HG02973 (cell line): Measurements from ENCODE around the gene LGALS3BP.

Experiments used
- ATAC-seq: cut with Tn5 transposase; IDR thresholded peaks from one replicate; pipeline ENCODE4 v1.9.1; 2021; ENCODE audit warnings: moderate library complexity; ENCODE audit not compliant: unreplicated experiment

The LGALS3BP gene

DNA sequence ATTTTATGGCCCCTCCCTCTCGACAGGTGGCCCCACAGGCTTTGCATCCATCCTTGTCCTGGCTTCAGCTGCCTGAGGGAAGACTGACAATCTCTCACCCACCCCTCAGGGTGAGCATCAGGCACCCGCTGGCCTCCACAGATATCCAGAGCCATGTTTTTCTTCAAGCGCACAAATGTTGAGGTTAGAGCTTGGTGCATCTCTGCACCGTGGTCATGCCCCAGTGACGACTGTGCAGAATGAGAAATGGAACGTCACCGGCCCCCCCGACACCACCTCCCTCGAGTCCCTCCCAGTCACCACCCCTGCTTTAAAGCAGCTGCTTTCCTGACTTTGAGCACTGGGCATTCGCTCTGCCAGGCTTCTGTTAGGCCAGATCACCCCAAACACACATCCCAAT lies 34.8 kb downstream of the LGALS3BP start:
- no peak for ATAC-seq

DNA sequence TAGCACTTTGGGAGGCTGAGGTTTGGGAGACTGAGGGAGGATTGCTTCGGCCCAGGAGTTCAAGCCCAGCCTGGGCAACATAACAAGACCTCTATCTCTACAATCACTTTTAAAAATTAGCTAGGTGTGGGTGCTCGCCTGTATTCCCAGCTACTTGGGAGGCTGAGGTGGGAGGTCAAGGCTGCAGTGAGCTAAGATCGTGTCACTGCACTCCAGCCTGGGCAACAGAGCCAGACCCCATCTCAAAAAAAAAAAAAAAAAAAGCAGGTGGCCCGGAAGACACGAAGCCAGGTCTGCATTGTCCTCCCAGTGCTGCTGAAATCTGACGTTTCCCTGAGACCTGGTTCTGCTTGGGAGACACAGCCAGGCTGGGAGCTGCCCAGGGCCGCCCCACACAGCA lies 35.7 kb downstream of the LGALS3BP start:
- no peak for ATAC-seq

DNA sequence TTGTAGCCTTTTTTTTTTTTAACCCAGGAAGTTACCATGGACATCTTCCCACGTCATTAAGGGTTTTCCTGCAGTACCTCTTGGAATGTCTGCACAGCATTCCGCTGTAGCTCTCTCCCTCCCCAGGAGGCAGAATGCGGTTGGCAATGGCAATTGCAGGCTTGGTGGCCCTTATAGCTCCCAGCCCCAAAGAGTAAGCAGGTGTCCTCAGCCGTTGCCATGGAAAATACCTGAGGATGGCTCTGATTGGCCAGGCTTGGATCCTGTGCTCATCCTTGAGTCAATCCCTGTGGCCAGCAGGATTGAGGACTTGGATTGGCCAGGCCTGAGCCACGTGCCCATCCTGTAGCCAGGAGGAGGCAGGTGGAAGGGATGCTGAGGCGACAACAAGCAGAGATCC lies 39.0 kb downstream of the LGALS3BP start:
- ATAC-seq = no peak

DNA sequence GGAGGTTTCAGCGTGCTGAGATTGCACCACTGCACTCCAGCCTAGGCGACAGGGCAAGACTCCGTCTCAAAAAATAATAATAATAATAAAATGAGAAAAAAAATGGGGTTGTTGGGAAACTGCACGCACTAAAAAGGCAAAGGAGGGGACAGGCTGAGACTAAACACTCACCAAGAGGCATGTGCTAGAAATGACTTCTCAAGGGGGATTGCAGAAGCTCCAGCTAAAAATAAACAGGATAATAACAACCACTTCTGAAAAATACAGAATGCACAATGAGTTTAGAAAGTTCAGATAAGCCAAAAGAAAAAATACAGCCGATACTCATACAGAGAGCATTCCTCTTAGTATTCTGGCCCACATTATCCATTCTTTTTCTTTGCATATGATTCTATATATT lies 39.5 kb downstream of the LGALS3BP start:
- ATAC-seq = no peak

DNA sequence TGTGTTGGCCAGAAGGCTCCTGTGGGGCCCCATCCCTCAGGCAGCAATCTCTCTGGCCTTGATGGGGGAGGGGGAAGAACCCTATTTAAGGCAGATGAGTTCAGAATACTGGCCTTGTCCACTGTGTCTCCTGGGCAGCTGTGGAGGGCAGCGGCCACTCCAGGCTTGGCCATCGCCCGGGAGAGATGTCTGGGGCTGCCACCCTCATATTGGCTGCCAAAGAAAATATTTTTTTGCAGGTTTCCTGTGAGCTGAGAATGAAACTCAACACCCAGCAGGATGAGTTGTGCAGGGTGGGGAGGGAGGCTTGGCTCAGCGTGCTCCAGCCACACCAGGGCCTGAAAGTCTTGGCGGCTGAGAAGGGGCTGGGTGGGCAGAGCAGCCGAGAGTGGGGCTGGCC lies 40.1 kb downstream of the LGALS3BP start:
- no peak for ATAC-seq

DNA sequence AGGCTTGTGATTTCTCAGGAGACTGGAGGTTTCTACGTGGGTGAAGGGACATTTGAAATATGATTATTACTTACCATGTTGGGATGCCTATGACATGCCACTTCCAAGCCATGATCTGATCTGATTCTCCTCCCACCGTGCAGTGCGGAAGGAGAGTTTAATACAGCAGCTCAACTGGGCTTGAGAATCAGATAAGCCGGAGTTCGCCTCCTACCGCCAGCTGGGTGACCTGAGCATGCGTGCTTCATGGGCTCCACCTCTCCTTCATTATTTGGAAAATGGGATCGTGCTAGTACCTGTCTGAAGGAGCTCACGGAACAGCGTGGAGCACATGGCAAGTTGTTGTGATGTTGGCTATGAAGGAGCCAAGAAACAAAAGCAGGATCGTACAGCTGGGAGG lies 42.2 kb downstream of the LGALS3BP start:
- ATAC-seq = no peak

DNA sequence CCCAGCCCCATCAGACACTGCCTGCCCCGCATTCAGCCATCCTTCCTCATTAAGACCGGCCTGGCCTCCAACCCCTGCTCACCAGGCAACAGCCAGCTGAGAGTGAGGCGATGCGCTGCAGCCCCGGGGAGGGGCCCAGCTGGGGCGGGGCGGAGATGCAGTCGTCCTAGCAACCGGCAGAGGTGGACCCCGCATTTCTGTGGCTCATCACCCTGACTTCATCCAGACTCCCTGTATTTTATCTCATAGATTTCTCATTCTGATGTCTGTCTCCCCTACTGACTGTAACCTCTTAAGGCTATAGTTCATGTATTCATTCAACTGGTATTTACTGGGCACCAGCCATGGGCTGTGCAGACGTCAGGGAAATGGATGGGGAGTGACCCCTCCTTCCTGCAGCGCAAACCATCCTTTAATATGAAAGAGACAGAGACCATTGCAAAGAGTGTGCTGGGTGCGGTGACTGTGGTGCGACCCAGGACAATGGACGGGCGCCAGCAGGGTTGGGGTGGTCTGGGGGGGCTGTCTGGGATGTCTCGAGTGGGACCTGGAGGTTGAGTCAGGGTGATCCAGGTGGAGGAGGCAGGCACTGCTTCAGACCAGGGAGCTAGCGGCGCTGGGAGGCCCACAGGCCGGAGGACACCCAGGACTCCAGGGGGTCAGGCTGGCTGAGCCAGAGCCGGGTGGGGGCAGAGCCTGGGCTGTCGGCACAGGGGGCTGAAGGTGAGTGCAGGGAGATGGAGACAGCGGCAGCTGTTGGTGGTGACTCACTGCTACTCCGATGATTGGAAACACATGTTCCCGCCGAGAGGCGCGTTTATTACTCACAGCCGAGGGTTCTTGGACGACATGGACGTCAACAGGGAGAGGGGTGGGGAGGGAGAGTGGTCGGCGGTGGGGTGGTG lies 44.1 kb downstream of the LGALS3BP start:
- ATAC-seq = no peak

DNA sequence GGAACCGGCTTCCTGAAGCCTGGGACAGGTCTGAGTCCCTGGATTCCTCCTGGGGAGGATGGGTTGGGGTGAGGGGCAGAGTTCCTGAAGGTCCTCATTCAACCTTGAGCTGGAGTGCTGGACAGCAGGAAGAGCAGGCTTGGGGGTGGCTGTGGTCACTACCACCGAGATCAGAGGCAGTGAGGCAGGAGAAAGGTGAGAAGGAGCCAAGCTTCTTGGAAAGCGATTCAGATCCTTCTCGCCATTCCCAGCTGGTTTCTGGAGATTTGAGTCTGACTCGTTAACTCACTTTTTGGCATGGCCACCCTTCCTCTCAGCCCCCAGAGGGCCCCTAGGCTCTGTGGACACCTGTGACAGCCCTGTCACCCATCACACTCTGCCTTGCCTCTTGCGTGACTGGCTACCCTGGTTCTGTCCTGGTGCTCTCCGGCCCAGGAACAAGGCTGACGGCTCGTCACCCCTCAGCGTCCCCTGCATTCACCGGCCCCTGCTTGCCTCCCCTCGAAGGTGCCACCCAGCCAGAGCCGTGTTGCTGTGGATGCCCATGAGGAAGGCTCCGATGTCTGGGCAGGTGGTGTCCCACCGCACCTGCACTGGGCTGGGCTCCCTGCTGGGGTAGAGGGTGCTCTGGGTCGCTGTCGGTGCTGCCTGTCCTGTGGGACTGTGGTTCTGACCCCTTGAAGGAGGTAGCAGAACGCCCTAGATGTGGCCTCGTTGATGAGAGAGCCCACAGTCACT lies 44.9 kb downstream of the LGALS3BP start:
- no peak for ATAC-seq

DNA sequence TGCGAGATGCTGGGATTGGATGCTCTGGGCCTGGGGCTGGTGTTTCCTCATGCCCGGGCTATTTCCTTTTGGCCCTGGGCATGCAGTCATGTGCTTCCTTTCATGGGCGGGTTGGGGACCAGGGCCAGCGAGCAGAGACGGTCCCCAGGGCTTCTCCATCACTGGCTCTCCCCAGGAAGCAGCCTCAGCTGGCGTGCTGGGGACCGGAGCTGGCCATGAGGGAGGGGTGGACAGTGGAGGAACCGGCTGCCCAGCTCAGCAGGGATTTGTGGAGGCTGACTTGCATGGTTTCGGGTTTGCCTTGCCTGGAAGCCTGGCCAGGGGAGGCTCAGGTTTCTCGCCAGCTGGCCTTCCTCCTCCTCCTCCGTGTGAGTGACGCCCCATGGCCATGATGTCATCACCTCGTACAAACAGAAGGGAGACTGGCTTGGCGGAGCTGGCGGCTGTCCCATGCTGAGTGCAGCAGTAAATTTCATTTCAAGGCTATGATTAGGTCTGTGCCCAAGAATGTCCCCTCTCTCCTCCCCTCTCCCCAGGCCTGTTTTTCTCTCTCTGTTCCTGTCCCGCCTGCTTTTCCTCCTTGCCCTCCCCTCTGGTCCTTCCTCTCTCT lies 45.7 kb downstream of the LGALS3BP start:
- ATAC-seq = no peak

DNA sequence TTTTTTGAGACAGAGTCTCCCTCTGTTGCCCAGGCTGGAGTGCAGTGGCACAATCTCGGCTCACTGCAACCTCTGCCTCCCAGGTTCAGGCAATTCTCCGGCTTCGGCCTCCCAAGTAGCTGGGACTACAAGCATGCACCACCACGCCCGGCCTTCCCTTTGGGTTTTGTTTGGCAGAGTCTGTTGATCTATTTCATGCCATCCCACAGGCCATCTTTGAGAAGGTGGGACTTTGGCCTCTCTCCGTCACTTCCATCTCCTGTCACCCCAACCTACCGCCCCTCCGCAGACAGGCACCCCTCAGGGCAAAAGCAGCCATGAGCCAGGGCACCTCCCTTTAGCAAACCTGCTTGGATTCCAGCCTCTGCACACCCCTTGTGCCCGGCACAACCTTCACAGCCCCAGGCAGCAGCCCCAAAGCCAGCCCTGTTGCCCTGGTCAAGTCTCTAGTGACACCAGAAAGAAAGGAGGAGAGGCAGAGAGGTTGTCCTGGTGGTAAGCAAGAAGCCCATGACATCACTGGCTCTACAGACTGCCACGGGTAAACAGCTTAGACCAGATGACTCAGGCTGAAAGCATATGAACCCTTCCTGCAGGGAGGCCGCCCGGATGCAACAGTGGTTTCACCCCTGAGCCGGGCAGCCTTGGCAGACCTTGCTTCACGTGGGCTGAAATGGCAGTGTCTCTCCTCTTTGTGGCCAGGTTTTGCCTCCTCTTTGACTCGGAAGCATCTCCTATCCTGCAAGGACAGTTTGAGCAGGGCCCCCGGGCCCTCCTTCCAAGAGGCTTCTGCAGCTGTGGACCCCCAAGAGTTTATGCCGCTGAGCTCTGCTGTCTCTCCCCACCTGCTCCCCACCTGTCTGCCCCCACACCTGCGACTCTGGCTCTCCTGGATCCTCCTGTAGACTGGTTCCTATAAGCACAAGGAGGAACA lies 46.4 kb downstream of the LGALS3BP start:
- no peak for ATAC-seq

DNA sequence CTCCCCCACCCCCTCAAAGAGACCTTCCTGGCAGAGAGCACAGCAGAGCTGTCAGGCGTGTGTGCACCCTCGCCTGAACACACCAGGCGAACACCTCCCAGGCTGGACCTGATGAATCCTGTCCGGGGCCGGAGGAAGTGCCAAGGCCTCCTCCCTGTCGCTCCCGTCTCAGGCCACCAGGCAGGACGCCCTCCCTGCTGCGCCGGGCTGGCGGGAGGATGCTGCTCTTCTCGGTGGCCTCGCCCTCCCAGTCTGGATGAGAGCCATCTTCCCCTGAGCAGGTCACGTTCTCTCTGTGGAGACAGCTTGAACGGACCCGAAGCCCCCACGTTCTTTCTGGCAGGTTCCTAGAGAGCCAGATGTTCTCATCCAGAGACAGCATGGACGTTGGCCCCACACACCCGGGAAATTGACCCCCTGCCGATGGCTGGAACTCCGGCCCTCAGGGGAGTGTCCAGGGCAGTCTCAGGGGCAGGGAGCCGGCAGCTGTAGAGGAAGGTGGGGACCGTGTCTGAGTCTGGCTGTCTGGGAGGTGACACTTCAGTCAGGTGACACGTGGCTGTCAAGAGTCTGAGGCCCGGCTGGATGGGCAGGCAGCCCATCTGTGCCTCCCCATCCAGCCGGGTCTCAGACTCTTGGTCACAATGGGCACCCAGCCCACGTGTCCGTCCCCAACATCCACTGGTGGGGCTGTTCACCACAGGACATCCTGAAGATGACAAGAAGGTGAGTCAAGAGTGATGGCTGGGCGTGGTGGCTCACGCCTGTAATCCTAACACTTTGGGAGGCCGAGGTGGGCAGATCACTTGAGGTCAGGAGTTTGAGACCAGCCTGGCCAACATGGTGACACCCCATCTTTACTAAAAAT lies 49.6 kb downstream of the LGALS3BP start:
- no peak for ATAC-seq

DNA sequence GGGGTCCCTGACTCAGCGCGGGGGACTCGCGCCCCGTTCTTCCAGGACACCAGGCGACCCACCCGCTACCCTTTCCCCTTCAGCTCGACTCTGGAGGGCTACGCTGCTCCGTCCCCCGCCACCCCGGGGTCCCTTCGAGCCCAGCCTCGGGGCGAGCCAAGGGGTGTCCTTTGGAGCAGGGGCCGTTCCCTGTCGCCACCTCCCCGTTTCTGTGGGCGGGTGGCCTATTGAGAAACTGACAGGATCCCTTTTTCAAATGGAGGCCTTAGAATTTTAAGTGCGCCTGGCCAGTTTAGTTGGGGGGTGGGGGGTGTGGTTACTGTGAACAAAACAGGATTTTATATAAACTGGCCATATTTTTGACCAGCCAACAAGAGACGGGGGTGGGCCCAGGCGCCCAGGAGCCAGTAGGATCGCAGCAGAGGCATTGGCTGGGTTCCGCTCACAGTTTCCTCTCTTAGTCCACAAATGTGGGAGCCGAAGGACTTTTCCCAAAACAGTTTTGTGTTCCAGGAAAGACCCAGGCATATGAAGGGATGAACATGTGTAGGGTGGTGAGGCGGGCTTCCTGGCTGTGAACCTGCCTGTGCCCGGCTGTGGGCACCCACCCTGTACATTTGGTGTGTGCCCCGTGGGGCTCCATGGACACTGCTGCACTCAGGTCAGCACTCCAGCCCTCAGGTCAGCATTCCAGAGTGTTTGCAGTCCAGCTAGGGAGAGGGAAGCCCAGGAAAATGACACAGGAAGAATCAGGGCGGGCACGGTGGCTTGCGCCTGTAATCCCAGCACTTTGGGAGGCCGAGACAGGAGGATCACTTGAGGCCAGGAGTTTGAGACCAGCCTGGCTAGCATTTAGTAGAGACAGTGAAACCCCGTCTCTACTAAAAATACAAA lies 53.8 kb downstream of the LGALS3BP start:
- no peak for ATAC-seq

DNA sequence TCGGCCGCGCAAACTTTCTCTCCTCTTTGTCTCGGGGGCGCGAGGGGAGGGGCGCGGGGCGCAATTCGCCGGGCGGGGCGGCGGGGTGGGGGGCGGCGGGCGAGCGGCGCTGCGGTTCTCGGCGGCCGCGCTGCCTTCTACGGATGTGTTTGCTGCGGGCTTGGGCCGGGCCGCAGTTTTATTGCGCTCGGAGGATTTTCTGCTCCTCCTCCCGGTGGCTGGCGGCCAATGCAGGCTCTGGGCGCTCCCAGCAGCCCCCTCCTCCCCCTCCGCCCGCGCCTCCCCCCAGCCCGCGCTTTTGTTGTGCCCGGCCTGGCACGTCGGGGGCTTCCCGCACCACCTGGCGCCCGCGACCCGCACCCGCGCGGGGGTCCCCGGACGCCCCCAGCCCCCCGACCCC lies 54.5 kb downstream of the LGALS3BP start, which contains the start of gene TIMP2:
Gene TIMP2 (minus strand): TSS at position 154 of the 400 bp plus-strand sequence. CDS start 299 bp downstream, outside the sequence.
- ATAC-seq = no peak

DNA sequence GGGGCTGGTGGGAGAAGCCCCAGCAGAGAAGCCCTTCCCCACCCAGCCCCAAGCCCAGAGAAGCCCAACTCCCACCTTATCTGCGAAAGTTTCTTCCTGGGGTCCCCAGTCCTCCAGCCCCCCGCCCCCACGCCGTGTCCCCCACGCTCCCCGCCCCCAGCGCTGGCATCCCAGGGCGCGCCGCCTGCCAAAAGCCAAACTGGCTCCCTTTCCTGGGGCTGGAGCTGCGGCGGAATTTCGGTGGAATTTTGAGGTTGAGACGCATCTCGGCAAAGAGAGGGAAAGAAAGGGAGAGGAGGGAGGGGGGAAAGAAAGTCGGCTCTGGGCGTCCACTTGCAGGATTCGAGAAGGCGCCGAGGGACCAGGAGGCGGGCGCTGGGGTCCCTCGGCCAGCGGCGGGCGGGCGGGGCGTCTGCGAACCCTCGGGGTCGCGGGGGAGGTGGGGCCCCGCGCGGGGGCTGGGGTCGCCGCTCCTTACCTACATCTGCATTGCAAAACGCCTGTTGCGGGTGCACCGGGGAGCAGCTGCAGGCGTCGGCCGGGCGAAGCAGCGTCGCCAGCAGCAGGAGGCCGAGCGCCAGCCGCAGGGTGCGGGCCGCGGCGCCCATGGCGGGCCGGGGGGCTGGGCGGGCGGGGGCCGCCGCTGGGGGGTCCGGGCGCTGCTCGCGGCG lies 55.1 kb downstream of the LGALS3BP start:
- ATAC-seq = no peak

DNA sequence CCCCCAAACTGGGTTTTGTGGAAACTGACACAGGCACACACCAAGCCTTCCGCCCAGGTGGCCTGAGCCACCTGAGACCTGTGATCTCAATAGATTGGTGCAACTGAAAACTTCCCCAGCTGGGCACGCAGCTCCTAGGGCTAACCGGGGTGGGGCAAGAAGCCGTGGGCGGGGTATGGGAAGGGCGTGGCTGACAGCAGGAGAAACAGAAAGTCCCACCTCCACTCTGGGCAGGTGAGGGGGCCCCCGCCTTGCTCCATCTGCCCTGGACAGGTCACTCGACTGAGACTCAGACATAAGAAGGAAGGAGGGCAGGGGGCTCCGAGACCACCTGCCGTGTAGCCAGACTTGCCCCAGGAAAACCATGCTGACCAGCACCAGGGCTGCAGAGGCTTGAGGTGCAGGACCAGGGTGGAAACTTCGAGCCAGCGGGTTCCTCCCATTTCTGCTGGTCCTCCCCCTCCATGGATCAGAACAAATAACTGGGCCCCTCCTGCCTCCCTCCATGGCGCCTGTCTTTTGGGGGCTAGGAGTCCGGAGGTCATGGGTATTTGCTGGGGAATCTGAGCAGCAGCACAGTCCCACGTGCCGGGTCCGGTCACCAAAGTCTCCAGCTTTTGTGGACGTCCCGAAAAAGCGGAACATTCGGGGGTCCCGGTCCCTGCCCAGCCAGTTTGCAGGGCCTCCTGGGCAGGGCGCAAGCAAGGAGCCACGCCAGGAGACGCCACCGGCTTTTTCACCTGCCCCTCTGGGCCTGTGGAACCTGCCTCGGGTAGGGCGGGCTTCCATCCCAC lies 55.9 kb downstream of the LGALS3BP start:
- no peak for ATAC-seq

DNA sequence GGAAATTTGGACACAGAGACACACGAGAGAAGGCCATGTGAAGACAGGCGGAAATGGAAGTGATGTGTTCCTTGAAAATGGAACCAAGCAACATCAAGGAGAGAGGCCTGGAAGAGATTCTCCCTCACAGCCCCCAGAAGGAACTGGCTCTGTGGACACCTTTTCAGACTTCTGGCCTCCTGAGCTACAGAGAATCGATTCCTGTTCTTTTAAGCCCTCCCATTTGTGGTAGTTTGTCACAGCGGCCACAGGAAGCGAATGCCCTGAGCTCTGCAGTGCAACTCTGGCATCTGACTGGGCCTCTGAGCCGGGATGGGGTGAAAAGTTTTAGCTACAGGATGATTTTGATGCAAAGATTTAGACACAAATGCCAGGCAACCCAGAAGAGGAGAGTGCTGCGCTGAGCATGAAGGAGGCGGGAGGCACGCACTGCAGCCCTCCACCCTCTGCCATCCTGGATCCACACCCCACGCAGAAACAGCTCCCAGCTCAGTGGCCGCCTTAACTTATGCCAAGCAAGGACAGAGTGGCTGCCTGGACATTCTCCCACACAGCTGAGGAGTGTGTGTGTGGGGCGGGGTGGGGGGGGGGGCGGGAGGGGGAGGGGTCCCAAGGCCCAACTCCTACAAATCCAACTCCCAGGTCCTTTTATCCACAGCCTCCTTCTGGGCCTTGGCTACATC lies 56.8 kb downstream of the LGALS3BP start:
- no peak for ATAC-seq
